ENCODE results near the gene CAMSAP3.
A peak's percentile ranks its signal among the peaks of the same experiment; 100 is the strongest.

CAMSAP3 gene

GRCh38 chr19:7614859-7615741, 19.4 kb downstream of the CAMSAP3 start:
- DNase-seq (ENCODE audit: low read depth) = no peak

GRCh38 chr19:7617172-7617571, 21.5 kb downstream of the CAMSAP3 start:
- DNase-seq (ENCODE audit: low read depth) = no peak

DNA sequence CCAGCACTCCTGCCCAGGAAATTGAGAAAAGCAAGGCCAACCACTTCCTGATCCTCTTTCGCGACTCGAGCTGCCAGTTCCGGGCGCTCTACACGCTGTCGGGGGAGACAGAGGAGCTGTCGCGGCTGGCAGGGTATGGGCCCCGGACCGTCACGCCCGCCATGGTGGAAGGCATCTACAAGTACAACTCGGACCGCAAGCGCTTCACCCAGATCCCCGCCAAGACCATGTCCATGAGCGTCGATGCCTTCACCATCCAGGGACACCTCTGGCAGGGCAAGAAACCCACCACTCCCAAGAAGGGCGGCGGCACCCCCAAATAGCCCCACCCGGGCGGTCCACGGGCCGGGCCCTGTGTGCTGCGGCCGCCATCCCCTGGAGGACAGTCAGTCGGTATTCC, 22.1 kb downstream of the CAMSAP3 start:
- no peak for DNase-seq (ENCODE audit: low read depth)

DNA sequence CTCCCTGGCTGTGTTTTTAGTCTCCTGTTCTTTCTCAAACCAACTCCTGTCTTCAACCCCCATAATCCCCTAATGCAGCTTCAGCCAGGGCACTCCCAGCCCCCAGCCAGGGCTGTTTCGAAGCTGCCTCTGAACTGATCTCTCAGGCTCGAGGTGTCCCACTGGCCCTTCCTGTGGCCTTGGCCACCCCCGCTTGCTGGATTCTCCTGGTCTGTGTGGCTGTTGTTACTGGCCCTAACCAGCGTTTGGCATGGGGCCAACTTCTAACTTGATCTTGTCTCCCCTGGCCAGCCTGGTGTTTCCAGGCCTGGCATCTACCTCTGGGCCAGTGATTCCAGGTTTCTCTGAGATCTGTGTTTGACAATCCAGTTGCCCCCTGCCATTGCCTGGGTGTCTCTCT, 22.7 kb downstream of the CAMSAP3 start:
- DNase-seq (ENCODE audit: low read depth) = no peak

GRCh38 chr19:7618771-7619510, 23.3 kb downstream of the CAMSAP3 start:
- DNase-seq (ENCODE audit: low read depth) = no peak

- no peak for DNase-seq (ENCODE audit: low read depth)
Observed at GRCh38 chr19:7619671-7620441, 24.2 kb downstream of the CAMSAP3 start.

DNA sequence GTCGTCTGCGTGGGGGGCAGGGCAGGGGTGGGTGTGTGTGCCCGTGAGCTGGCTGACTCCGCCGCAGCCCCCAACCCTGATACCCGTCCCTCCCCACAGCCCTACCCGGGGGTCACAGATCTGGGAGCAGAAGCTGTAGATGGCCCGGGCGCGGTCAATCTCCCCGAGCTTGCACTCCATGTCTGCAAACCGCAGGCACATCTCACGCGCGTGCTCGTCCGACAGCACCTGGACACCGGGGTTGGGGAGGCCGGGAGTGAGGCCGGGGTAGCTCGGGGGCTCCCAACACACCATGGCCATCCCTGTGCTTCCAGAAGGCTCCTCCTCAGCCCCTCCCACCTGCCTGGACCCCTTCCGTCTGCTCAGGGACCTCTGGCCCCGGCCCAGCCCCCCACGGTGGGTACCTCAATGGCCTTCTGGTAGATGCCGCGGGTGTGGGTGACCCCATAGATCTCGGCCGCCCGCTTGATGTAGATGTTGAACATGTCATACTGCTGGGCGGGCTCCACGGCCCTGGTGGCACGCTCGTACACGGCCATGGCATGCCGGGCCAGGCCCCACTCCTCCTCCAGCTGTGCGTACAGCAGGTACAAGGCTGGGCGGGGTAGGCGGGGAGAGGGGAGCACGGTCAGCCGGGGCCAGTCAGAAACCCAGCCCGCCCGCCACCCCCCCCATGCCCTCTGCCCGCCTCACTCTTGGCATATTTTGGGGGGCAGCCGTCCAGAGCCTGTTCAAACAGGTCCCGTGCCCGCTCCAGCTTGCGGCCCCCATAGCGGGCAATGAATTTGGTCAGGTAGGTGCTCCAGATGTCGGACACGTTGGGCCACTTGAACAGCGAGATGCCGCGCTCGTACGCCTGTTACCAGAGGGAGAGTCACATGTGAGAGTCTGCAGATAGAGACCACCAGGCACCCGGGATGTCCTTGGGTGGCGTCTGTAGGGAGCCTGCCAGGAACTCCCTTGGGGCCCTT, 25.1 kb downstream of the CAMSAP3 start:
- DNase-seq (ENCODE audit: low read depth) = no peak

GRCh38 chr19:7622933-7623685, 27.4 kb downstream of the CAMSAP3 start:
- DNase-seq (ENCODE audit: low read depth) = no peak

- DNase-seq (ENCODE audit: low read depth) = no peak
Observed at GRCh38 chr19:7623725-7624603, 28.3 kb downstream of the CAMSAP3 start.

- no peak for DNase-seq (ENCODE audit: low read depth)
Observed at GRCh38 chr19:7624810-7625209, 29.1 kb downstream of the CAMSAP3 start.

DNA sequence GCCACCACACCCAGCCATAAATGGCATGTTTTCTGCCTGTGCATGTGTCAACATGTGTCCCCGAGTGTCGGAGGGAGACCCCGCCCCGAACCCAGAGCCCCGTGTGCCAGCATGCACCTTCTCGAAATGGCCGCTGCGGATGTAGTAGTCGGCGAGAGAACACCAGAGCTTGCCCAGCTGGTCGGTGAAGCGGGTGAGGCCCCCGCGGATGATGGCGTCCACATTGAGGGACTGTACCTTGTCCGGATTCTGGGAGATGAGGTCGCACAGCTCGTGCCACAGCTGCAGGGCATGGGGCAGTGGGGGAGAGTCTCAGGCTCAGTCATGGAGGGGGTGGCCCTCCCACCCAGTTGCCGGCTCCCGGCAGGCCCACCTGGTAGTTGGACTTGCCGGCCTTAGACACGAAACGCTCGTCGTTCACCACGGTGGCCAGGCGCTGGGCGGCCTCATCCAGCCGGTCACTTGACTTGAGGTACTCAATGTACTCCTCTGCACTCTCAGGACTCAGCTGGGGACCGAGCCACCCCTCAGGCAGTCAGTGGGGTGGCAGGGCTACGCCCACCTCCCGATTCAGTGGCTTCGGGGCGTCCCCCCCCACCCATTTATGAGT, 30.2 kb downstream of the CAMSAP3 start:
- no peak for DNase-seq (ENCODE audit: low read depth)

DNA sequence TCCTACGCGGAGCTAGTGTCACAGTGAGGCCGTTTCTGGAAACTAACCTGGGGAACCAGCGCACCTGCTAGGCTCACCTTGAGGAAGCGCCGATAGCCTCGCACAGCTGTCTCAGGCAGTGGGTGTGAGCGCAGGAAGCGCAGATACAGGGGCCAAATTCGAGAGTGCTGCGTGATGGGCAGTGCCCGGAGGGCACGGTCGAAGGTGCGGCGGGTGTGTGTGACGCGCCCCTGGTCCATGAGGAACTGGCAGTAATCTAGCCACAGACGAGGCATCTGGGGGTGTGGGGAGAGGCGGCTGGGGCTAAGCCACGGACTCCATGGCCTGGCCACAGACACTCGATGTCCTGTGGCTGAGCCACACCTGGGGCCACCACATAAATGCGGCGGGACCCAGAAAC, 31.5 kb downstream of the CAMSAP3 start:
- no peak for DNase-seq (ENCODE audit: low read depth)

GRCh38 chr19:7628589-7629311, 33.1 kb downstream of the CAMSAP3 start:
- DNase-seq (ENCODE audit: low read depth) = no peak

- DNase-seq (ENCODE audit: low read depth) = peak; percentile 94
Observed at GRCh38 chr19:7629347-7630054, 33.8 kb downstream of the CAMSAP3 start, which contains the start of the genes PET100 and XAB2. Gene PET100 (plus strand): TSS chr19:7629793. CDS start chr19:7629834, 41 bp downstream. Gene XAB2 (minus strand): TSS chr19:7629545. CDS start chr19:7629527, 18 bp downstream.

DNA sequence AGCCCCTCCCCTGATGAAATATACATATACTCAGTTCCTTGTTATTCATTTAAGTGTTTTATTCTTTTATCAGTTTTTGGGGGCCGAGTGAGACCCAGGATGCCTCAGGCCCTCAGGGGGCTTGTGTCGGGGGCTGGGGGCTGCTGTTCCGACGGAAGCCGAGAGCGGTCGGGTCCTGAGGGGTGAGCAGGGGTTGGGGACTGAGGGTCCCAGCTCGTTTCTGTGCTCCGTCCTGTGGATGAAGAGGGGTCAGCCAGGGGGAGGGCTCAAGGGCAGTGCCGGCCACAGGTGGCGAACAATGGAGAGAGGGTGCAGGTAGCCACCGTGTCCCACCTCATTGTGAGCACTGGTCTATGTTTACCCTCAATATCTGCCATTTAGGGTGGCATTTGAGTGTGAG, 35.9 kb downstream of the CAMSAP3 start:
- DNase-seq (ENCODE audit: low read depth) = no peak

GRCh38 chr19:7632340-7633203, 36.9 kb downstream of the CAMSAP3 start:
- DNase-seq (ENCODE audit: low read depth) = no peak

DNA sequence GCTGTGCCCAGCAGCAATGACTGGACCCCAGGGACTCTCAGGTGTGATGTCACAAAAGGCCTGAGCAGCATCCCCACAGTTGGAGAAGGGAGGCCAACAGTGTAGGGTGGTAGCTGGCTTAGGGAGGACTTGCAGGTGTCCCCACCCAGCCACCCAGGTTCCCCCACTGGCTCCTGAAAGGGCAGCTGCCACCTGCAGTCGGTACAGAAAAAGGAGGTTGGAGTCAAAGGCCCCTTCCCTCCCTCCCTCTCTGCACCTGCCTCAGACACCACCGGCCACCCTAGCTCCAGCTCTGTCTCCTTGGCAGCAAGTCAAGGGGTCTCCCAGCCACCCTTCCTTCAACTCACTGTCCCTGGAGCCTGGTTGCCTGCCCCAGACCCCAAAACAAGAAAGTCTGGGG, 38.0 kb downstream of the CAMSAP3 start, which contains the start of gene PCP2:
Gene PCP2, minus strand, starts transcription at position 22 of the 400 bp plus-strand sequence. CDS start 262 bp downstream, outside the sequence.
- DNase-seq (ENCODE audit: low read depth) = no peak

Data from GM04503 (cell line).